K562 (cell line): Measurements from ENCODE around the gene JUND. TPM values are rescaled to one million over a fixed set of nuclear protein-coding genes. Genes with fewer than 3 reads are reported as not detected.

Source experiments
- FOXM1 ChIP-seq, 2 experiments: fragments of 450-650 bp in 1 of 2; sonication (generic) in 1 of 2; formaldehyde crosslinking in 1 of 2; IDR thresholded peaks; 2 replicates each; pipeline versions ENCODE4 v1.6.1 to v1.9.0; 2017 to 2022; ENCODE audit warnings: low read depth in 2 of 2, mild to moderate bottlenecking in 2 of 2, missing genetic modification reagents in 1 of 2, moderate library complexity in 1 of 2
- HSF4 ChIP-seq: fragments of 250-450 bp; sonication (Bioruptor Pico); IDR thresholded peaks from 2 replicates; pipeline ENCODE4 v2.1.2; 2022; ENCODE audit warnings: mild to moderate bottlenecking, moderate library complexity, borderline replicate concordance
- POLR2H ChIP-seq: IDR thresholded peaks from 2 replicates; pipeline ENCODE4 v1.6.1; 2016; ENCODE audit warnings: missing genetic modification characterization, low read depth, mild to moderate bottlenecking, control low read depth, missing compliant biosample characterization, moderate library complexity
- RBM25 ChIP-seq: fragments of 200-400 bp; formaldehyde crosslinking; IDR thresholded peaks from 2 replicates; pipeline ENCODE4 v1.6.1; 2018; ENCODE audit warnings: low read length, low read depth, moderate library complexity; ENCODE audit not compliant: severe bottlenecking
- TAF9B ChIP-seq: fragments of 450-650 bp; IDR thresholded peaks from 2 replicates; pipeline ENCODE4 v1.6.1; 2018; ENCODE audit warnings: mild to moderate bottlenecking; ENCODE audit not compliant: partially characterized antibody
- ZC3H11A ChIP-seq: IDR thresholded peaks from 2 replicates; pipeline ENCODE4 v1.6.1; 2012; ENCODE audit warnings: low read depth, low read length, improper control_type of control experiment
- polyA plus RNA-seq, 8 experiments: library from polyadenylated mRNA; depleted of rRNA in 4 of 8; stranded (reverse) in 5 of 8; unstranded in 3 of 8; fragments of >200 nt; fragmentation: Nextera tagmentation in 2 of 8; fragmentation: Illumina TruSeq in 1 of 8; extraction: Ambion mirVana in 2 of 8; extraction: Trizol in 1 of 8; gene quantifications; 2 replicates each; pipeline versions ENCODE4 v1.2.1 to v1.2.3, GENCODE V29; 2011 to 2014; ENCODE audit warnings: inconsistent platforms in 1 of 8, missing spikeins in 1 of 8
- total RNA-seq, 7 experiments: library from RNA; depleted of rRNA in 6 of 7; stranded (reverse); fragments of >200 nt in 6 of 7; fragmentation: Illumina TruSeq in 2 of 7; extraction: Trizol in 2 of 7; gene quantifications; 2 replicates each; pipeline versions ENCODE4 v1.2.1 to v1.2.3, GENCODE V29; 2011 to 2021; ENCODE audit warnings: low replicate concordance in 1 of 7
- TF ChIP-seq, protein P1 (sequence below): sonication (generic); formaldehyde crosslinking; IDR thresholded peaks from 2 replicates; pipeline ENCODE4 v1.8.0; 2022; ENCODE audit warnings: missing genetic modification reagents, mild to moderate bottlenecking, moderate library complexity, borderline replicate concordance
- TF ChIP-seq, protein P2 (sequence below): fragments of 250-450 bp; sonication (Bioruptor Pico); IDR thresholded peaks from 2 replicates; pipeline ENCODE4 v1.5.0; 2020; ENCODE audit warnings: mild to moderate bottlenecking
- TF ChIP-seq, protein P3 (sequence below): fragments of 250-450 bp; sonication (Bioruptor Pico); IDR thresholded peaks from 2 replicates; pipeline ENCODE4 v1.8.0; 2021; ENCODE audit warnings: borderline replicate concordance, mild to moderate bottlenecking, moderate library complexity; ENCODE audit not compliant: poor library complexity, severe bottlenecking
- TF ChIP-seq, protein P4 (sequence below): fragments of 450-650 bp; formaldehyde crosslinking; IDR thresholded peaks from 2 replicates; pipeline ENCODE4 v1.4.0; 2022; ENCODE audit warnings: missing genetic modification characterization
- TF ChIP-seq, protein P5 (sequence below): fragments of 250-450 bp; sonication (Bioruptor Pico); IDR thresholded peaks from 2 replicates; pipeline ENCODE4 v1.5.0; 2021
- TF ChIP-seq, protein P6 (sequence below): IDR thresholded peaks from 2 replicates; pipeline ENCODE4 v1.6.1; 2011; ENCODE audit warnings: borderline replicate concordance, low read depth, mild to moderate bottlenecking, moderate library complexity, low read length; ENCODE audit not compliant: insufficient read depth, poor library complexity, severe bottlenecking
- TF ChIP-seq, protein P7 (sequence below): sonication (generic); formaldehyde crosslinking; IDR thresholded peaks from 2 replicates; pipeline ENCODE4 v1.8.0; 2022; ENCODE audit warnings: mild to moderate bottlenecking, missing genetic modification reagents, borderline replicate concordance

The JUND gene
- total and polyA plus RNA-seq, 9 of the 15 experiments (the other 6 are each of a cell fraction or from before 2014, with no cell fraction given): 6.4 to 286 (median 42.3) TPM

DNA sequence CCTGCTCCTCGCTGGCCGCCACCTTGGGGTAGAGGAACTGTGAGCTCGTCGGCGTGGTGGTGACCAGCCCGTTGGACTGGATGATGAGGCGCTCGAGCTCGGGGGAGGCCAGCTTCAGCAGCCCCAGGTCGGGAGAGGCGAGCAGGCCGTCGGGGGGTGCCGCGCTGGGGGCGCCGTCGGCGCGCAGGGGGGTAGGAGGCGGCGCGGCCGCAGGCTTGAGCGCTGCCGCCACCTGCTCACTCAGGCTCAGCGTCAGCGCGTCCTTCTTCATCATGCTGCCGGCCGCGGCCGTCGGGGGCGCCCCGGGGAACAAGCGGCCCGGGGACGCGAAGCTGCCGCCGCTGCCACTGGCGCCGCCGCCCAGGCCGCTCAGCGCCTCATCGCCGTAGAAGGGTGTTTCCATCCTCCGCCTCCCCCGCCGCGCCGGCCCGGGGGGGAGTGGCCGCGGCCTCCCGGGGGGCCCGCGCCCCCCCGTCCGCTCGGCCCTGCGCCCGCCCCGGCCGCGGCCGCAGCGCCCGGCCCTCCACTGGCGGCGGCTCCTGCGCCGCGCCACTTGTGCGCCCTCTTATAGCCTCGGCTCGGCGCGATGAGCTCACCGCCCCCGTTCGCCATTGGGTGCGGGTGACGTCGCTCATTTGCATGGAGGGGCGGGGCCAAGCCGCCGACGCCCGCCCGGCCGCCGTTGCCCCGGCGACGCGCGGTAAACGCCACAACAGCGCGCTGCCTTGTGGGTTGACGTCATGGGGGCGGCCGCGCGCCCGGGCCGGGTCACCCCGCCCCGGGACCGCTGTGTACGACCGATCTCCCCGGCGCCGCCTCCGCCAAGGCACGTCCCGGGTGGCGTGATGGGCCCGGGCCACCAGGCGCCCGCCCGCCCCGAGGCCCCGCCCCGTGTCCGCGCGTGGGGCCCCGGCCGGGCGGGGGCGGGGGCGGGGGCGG is at the start of gene JUND (continued):
- TF ChIP-seq POLR2H (peak; percentile 99), TAF9B (no peak), RBM25 (peak; percentile 98), ZC3H11A (no peak), HSF4 (CRISPR knock-in tag) (no peak), FOXM1 (IDR thresholded peaks at IDR 0.05; ENCODE audit: low read depth) (no peak), FOXM1 (CRISPR knock-in tag; IDR thresholded peaks at IDR 0.05; ENCODE audit: low read depth) (peak; percentile 88)
- TF ChIP-seq, protein P1, sequence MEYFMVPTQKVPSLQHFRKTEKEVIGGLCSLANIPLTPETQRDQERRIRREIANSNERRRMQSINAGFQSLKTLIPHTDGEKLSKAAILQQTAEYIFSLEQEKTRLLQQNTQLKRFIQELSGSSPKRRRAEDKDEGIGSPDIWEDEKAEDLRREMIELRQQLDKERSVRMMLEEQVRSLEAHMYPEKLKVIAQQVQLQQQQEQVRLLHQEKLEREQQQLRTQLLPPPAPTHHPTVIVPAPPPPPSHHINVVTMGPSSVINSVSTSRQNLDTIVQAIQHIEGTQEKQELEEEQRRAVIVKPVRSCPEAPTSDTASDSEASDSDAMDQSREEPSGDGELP (CRISPR knock-in tag): peak; percentile 48; the same call in 1 of the 2 replicates
- TF ChIP-seq, protein P2, sequence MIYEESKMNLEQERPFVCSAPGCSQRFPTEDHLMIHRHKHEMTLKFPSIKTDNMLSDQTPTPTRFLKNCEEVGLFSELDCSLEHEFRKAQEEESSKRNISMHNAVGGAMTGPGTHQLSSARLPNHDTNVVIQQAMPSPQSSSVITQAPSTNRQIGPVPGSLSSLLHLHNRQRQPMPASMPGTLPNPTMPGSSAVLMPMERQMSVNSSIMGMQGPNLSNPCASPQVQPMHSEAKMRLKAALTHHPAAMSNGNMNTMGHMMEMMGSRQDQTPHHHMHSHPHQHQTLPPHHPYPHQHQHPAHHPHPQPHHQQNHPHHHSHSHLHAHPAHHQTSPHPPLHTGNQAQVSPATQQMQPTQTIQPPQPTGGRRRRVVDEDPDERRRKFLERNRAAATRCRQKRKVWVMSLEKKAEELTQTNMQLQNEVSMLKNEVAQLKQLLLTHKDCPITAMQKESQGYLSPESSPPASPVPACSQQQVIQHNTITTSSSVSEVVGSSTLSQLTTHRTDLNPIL (CRISPR knock-in tag): no peak
- TF ChIP-seq, protein P3, sequence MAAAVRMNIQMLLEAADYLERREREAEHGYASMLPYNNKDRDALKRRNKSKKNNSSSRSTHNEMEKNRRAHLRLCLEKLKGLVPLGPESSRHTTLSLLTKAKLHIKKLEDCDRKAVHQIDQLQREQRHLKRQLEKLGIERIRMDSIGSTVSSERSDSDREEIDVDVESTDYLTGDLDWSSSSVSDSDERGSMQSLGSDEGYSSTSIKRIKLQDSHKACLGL (CRISPR knock-in tag): no peak
- TF ChIP-seq, protein P4, sequence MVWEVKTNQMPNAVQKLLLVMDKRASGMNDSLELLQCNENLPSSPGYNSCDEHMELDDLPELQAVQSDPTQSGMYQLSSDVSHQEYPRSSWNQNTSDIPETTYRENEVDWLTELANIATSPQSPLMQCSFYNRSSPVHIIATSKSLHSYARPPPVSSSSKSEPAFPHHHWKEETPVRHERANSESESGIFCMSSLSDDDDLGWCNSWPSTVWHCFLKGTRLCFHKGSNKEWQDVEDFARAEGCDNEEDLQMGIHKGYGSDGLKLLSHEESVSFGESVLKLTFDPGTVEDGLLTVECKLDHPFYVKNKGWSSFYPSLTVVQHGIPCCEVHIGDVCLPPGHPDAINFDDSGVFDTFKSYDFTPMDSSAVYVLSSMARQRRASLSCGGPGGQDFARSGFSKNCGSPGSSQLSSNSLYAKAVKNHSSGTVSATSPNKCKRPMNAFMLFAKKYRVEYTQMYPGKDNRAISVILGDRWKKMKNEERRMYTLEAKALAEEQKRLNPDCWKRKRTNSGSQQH (CRISPR knock-in tag): no peak
- TF ChIP-seq, protein P5, sequence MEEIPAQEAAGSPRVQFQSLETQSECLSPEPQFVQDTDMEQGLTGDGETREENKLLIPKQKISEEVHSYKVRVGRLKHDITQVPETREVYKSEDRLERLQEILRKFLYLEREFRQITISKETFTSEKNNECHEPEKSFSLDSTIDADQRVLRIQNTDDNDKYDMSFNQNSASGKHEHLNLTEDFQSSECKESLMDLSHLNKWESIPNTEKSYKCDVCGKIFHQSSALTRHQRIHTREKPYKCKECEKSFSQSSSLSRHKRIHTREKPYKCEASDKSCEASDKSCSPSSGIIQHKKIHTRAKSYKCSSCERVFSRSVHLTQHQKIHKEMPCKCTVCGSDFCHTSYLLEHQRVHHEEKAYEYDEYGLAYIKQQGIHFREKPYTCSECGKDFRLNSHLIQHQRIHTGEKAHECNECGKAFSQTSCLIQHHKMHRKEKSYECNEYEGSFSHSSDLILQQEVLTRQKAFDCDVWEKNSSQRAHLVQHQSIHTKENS: no peak
- TF ChIP-seq, protein P6, sequence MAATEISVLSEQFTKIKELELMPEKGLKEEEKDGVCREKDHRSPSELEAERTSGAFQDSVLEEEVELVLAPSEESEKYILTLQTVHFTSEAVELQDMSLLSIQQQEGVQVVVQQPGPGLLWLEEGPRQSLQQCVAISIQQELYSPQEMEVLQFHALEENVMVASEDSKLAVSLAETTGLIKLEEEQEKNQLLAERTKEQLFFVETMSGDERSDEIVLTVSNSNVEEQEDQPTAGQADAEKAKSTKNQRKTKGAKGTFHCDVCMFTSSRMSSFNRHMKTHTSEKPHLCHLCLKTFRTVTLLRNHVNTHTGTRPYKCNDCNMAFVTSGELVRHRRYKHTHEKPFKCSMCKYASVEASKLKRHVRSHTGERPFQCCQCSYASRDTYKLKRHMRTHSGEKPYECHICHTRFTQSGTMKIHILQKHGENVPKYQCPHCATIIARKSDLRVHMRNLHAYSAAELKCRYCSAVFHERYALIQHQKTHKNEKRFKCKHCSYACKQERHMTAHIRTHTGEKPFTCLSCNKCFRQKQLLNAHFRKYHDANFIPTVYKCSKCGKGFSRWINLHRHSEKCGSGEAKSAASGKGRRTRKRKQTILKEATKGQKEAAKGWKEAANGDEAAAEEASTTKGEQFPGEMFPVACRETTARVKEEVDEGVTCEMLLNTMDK: peak; percentile 76
- TF ChIP-seq, protein P7, sequence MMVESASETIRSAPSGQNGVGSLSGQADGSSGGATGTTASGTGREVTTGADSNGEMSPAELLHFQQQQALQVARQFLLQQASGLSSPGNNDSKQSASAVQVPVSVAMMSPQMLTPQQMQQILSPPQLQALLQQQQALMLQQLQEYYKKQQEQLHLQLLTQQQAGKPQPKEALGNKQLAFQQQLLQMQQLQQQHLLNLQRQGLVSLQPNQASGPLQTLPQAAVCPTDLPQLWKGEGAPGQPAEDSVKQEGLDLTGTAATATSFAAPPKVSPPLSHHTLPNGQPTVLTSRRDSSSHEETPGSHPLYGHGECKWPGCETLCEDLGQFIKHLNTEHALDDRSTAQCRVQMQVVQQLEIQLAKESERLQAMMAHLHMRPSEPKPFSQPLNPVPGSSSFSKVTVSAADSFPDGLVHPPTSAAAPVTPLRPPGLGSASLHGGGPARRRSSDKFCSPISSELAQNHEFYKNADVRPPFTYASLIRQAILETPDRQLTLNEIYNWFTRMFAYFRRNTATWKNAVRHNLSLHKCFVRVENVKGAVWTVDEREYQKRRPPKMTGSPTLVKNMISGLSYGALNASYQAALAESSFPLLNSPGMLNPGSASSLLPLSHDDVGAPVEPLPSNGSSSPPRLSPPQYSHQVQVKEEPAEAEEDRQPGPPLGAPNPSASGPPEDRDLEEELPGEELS: no peak; the same call in 1 of the 2 replicates
